Measurements from ENCODE around the gene CNTRL.

The CNTRL gene

GRCh38 chr9:121182101-121182836 is 107.5 kb downstream of the CNTRL start:
- no peak for DNase-seq

- DNase-seq, result no peak
Observed at GRCh38 chr9:121182989-121183388, 108.2 kb downstream of the CNTRL start.

GRCh38 chr9:121183666-121184423 is 109.1 kb downstream of the CNTRL start:
- no peak for DNase-seq

GRCh38 chr9:121184463-121184862 is 109.7 kb downstream of the CNTRL start:
- no peak for DNase-seq

- DNase-seq, result no peak
Observed at GRCh38 chr9:121185178-121185745, 110.5 kb downstream of the CNTRL start.

- no peak for DNase-seq
Observed at GRCh38 chr9:121185774-121186403, 111.1 kb downstream of the CNTRL start.

- no peak for DNase-seq
Observed at GRCh38 chr9:121187636-121188305, 113.0 kb downstream of the CNTRL start.

GRCh38 chr9:121189006-121189405 is 114.3 kb downstream of the CNTRL start:
- DNase-seq, result no peak

GRCh38 chr9:121189660-121190059 is 114.9 kb downstream of the CNTRL start:
- DNase-seq, result no peak

- DNase-seq, result no peak
Observed at GRCh38 chr9:121191235-121191634, 116.5 kb downstream of the CNTRL start.

- no peak for DNase-seq
Observed at GRCh38 chr9:121192518-121192917, 117.8 kb downstream of the CNTRL start.

GRCh38 chr9:121192959-121193640 is 118.3 kb downstream of the CNTRL start:
- DNase-seq, result no peak

- no peak for DNase-seq
Observed at GRCh38 chr9:121194730-121195129, 120.0 kb downstream of the CNTRL start.

- DNase-seq, result no peak
Observed at GRCh38 chr9:121196389-121196788, 121.6 kb downstream of the CNTRL start.

- DNase-seq, result no peak
Observed at GRCh38 chr9:121197132-121197531, 122.4 kb downstream of the CNTRL start.

GRCh38 chr9:121198512-121199042 is 123.8 kb downstream of the CNTRL start:
- no peak for DNase-seq

- no peak for DNase-seq
Observed at GRCh38 chr9:121199921-121200320, 125.2 kb downstream of the CNTRL start.

- no peak for DNase-seq
Observed at GRCh38 chr9:121200356-121200755, 125.6 kb downstream of the CNTRL start.

GRCh38 chr9:121201045-121201737 is 126.4 kb downstream of the CNTRL start:
- peak; percentile 43 for DNase-seq

- DNase-seq, result peak; percentile 100
Observed at GRCh38 chr9:121201738-121202533, 127.2 kb downstream of the CNTRL start, which contains the start of gene RAB14. Gene RAB14, minus strand, starts transcription at chr9:121201869. Its CDS starts 8,457 bp downstream, at chr9:121193412.
